K562 (cell line): ENCODE results near the gene DYNC2I2. TPM values are rescaled to one million over a fixed set of nuclear protein-coding genes. Genes with fewer than 3 reads are reported as not detected.

Experiments used
- ATAC-seq: fragments of 200-7000 bp; cut with Tn5 transposase; 3 replicates; pipeline ENCODE4 v1.9.1; 2020; ENCODE audit warnings: moderate library complexity
- BruUV-seq: library from RNA; stranded (reverse); fragments of 400-500 nt; replicated peaks from 2 replicates; lab custom pipeline; 2021; lab: Mats Ljungman, UMichigan
- CTCF ChIA-PET: fragments of 300-600 bp; formaldehyde crosslinking; extraction: SDS; loops from one replicate; lab custom pipeline; 2021; ENCODE audit warnings: low intra/inter-chr PET ratio; lab: Yijun Ruan, JAX
- POLR2A ChIA-PET: fragments of 300-600, 350-650 bp; sonication (Branson Sonifier 250); formaldehyde crosslinking; extraction: SDS; loops from one replicate; lab custom pipeline; 2021; ENCODE audit warnings: antibody characterized with exemption, inconsistent platforms; lab: Yijun Ruan, JAX
- DNase-seq, 4 experiments: peaks; one replicate each; pipeline versions ENCODE4 v3.0.0 to v3.0.0-alpha.2; 2011 to 2018; ENCODE audit warnings: low spot score in 3 of 4, mixed read lengths in 3 of 4; ENCODE audit errors: extremely low read depth in 1 of 4
- FAIRE-seq: peaks from 2 replicates; lab custom pipeline; 2011; peaks lifted over from hg19 to GRCh38; lab: Jason Lieb, UNC
- H2AFZ ChIP-seq: 2 replicates; pipeline ENCODE4 v1.6.0; 2011; ENCODE audit warnings: low read depth, low read length, control low read depth, inconsistent platforms
- H3K27ac ChIP-seq: fragments of 200-600 bp; 3 replicates; pipeline ENCODE4 v1.8.0; 2011; ENCODE audit warnings: low read depth, mild to moderate bottlenecking, control low read depth, inconsistent platforms, low read length, moderate library complexity, mixed read lengths; ENCODE audit errors: extremely low read depth
- H3K27me3 ChIP-seq, 2 experiments: fragments of 300-600 bp in 1 of 2; 2 replicates in 1 of 2; 3 replicates in 1 of 2; pipeline versions ENCODE4 v1.6.0 to v1.8.0; 2011; ENCODE audit warnings: inconsistent platforms in 2 of 2, low read length in 2 of 2, mild to moderate bottlenecking in 1 of 2, mixed read lengths in 1 of 2, moderate library complexity in 1 of 2; ENCODE audit not compliant: control insufficient read depth in 2 of 2, insufficient read depth in 2 of 2
- H3K36me3 ChIP-seq: fragments of 300-600 bp; 3 replicates; pipeline ENCODE4 v1.8.0; 2011; ENCODE audit warnings: mild to moderate bottlenecking, low read length, inconsistent platforms; ENCODE audit not compliant: control insufficient read depth, insufficient read depth
- H3K4me1 ChIP-seq, 2 experiments: fragments of 200-600 bp in 1 of 2; replicated peaks in 1 of 2; 2 replicates in 1 of 2; 3 replicates in 1 of 2; pipeline versions ENCODE4 v1.5.1 to v1.8.0; 2011; ENCODE audit warnings: inconsistent platforms in 2 of 2, low read length in 2 of 2, mild to moderate bottlenecking in 1 of 2, mixed read lengths in 1 of 2, moderate library complexity in 1 of 2; ENCODE audit not compliant: control insufficient read depth in 2 of 2, insufficient read depth in 2 of 2
- H3K4me2 ChIP-seq: 2 replicates; pipeline ENCODE4 v1.6.1; 2011; ENCODE audit warnings: low read length, control low read depth, inconsistent platforms, mixed read lengths; ENCODE audit not compliant: insufficient read depth
- H3K4me3 ChIP-seq: fragments of 200-600 bp; sonication (generic), shearing (Covaris generic); 2 replicates; pipeline ENCODE4 v1.5.1; 2016; ENCODE audit warnings: control low read depth, inconsistent platforms
- H3K79me2 ChIP-seq: fragments of 200-600 bp; 3 replicates; pipeline ENCODE4 v1.8.0; 2011; ENCODE audit warnings: low read length, inconsistent platforms; ENCODE audit not compliant: control insufficient read depth, insufficient read depth
- H3K9ac ChIP-seq, 2 experiments: 2 replicates each; pipeline versions ENCODE4 v1.6.0 to v1.6.1; 2011; ENCODE audit warnings: low read depth in 2 of 2, low read length in 2 of 2, control low read depth in 1 of 2, inconsistent platforms in 1 of 2, mild to moderate bottlenecking in 1 of 2, mixed read lengths in 1 of 2; ENCODE audit not compliant: insufficient read depth in 1 of 2
- H3K9me1 ChIP-seq: one replicate; pipeline ENCODE4 v1.6.0; 2011; ENCODE audit warnings: inconsistent platforms, mild to moderate bottlenecking, low read length, moderate library complexity; ENCODE audit not compliant: control insufficient read depth, insufficient read depth
- H3K9me3 ChIP-seq: replicated peaks from 2 replicates; pipeline ENCODE4 v1.5.1; 2011; ENCODE audit warnings: low read depth, low read length, inconsistent platforms; ENCODE audit not compliant: control insufficient read depth, insufficient read depth
- H4K20me1 ChIP-seq: replicated peaks from 2 replicates; pipeline ENCODE4 v1.6.1; 2011; ENCODE audit warnings: low read length, inconsistent platforms, mixed read lengths; ENCODE audit not compliant: control insufficient read depth, insufficient read depth
- POLR2G ChIP-seq: fragments of 200-400 bp; formaldehyde crosslinking; IDR thresholded peaks from 2 replicates; pipeline ENCODE4 v1.6.1; 2017; ENCODE audit warnings: low read depth, mild to moderate bottlenecking, antibody characterized with exemption, low read length, moderate library complexity
- RBFOX2 ChIP-seq: fragments of 200-400 bp; formaldehyde crosslinking; IDR thresholded peaks from 2 replicates; pipeline ENCODE4 v1.6.1; 2017; ENCODE audit warnings: low read depth, mild to moderate bottlenecking, low read length, moderate library complexity
- WGBS: fragments of 100-300 bp; shearing (Covaris generic); methylation state at CpG from one replicate; pipeline ENCODE4 v1.1.6; 2016; ENCODE audit warnings: low coverage, mixed read lengths; ENCODE audit not compliant: insufficient coverage; ENCODE audit errors: missing lambda C conversion rate; 5-methylcytosine and 5-hydroxymethylcytosine counted together
- in situ Hi-C: fragments of 300-500 bp; cut with MboI; formaldehyde crosslinking; loops from 4 replicates; pipeline ENCODE4 v1.15.0; 2018; ENCODE audit warnings: inconsistent platforms, mixed read lengths
- intact Hi-C: fragments of 100-400 bp; cut with micrococcal nuclease; formaldehyde crosslinking; loops from 2 replicates; pipeline ENCODE4 v1.14.2; 2022
- polyA plus RNA-seq, 8 experiments: library from polyadenylated mRNA; depleted of rRNA in 4 of 8; stranded (reverse) in 5 of 8; unstranded in 3 of 8; fragments of >200 nt; fragmentation: Nextera tagmentation in 2 of 8; fragmentation: Illumina TruSeq in 1 of 8; extraction: Ambion mirVana in 2 of 8; extraction: Trizol in 1 of 8; gene quantifications; 2 replicates each; pipeline versions ENCODE4 v1.2.1 to v1.2.3, GENCODE V29; 2011 to 2014; ENCODE audit warnings: inconsistent platforms in 1 of 8, missing spikeins in 1 of 8
- total RNA-seq, 7 experiments: library from RNA; depleted of rRNA in 6 of 7; stranded (reverse); fragments of >200 nt in 6 of 7; fragmentation: Illumina TruSeq in 2 of 7; extraction: Trizol in 2 of 7; gene quantifications; 2 replicates each; pipeline versions ENCODE4 v1.2.1 to v1.2.3, GENCODE V29; 2011 to 2021; ENCODE audit warnings: low replicate concordance in 1 of 7
- TF ChIP-seq, protein P1 (sequence below): sonication (generic); formaldehyde crosslinking; IDR thresholded peaks from 2 replicates; pipeline ENCODE4 v1.8.1; 2023; ENCODE audit warnings: mild to moderate bottlenecking, missing genetic modification reagents
- TF ChIP-seq, protein P2 (sequence below): fragments of 450-650 bp; IDR thresholded peaks from 2 replicates; pipeline ENCODE4 v1.6.1; 2018; ENCODE audit warnings: mild to moderate bottlenecking, low read depth; ENCODE audit not compliant: partially characterized antibody

DYNC2I2 gene
- total and polyA plus RNA-seq, 9 of the 15 experiments (the other 6 are each of a cell fraction or from before 2014, with no cell fraction given) = 1.5 to 249 (median 70.0) TPM

DNA sequence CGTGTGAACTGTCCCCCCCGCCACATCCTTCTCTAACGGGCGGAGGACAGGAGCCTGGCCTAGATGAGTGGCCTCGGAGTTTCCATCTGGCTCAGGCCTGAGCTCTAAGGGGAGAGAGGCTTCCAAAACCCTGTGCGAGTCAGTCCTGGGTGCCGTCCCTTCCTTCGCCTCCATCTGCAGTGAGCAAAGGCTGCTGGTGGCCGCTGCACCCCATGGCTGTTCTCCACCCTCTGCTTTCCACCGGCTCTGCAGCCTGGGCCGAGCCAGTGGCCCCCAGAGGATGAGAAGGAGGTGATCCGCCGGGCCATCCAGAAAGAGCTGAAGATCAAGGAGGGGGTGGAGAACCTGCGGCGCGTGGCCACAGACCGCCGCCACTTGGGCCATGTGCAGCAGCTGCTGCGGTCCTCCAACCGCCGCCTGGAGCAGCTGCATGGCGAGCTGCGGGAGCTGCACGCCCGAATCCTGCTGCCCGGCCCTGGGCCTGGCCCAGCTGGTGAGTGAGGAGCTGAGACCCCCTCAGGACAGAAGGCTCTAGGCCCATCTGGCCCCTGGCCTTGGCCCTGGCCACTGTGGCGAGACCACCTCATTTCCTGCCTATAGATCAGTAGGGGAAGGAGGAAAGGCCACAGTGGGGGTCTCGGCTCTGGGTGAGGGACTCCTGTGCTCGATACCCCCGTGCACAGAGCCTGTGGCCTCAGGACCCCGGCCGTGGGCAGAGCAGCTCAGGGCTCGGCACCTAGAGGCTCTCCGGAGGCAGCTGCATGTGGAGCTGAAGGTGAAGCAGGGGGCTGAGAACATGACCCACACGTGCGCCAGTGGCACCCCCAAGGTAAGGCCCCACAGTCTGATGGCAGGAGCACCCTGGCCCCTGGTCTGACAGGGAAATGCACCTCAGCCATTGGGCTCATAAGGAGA, 48.7 kb upstream of the DYNC2I2 start:
- no peak for ATAC-seq
- Histone ChIP-seq H3K36me3 (peaks cover 41% of the 10 kb centered on the region; the same call in 2 of the 3 replicates), H3K9me3 (no peaks in the 10 kb centered on the region), H2AFZ (no peak overlapping the region), H4K20me1 (no peaks in the 10 kb centered on the region), H3K4me3 (no peak overlapping the region), H3K27me3 (no peaks in the 10 kb centered on the region), H3K4me1 (peaks cover 9 to 43% of the 10 kb centered on the region in 2 experiments), H3K9me1 (no peaks in the 10 kb centered on the region), H3K9ac (peak overlapping the region in 1 of 2 experiments; percentile 61; a peak in 2 of 4 replicates), H3K4me2 (no peak overlapping the region)
- FAIRE-seq = no peak
- no TSS peak for BruUV-seq
- no peak for DNase-seq
- WGBS = 94% methylated on average over 32 of the region's 36 CpGs
- POLR2A ChIA-PET = interaction anchor here (0.5 to 2.3 kb wide), 6 partner anchors 8 to 299 kb away, joined by 3 to 9 read pairs (median 4); partner anchors contain the start of gene SET
- intact Hi-C loops (no loop called here), in situ Hi-C loops (no loop called here)
- CTCF ChIA-PET = no interaction called here
- TF ChIP-seq RBFOX2 (peak; percentile 36; the same call in 1 of the 2 replicates), POLR2G (peak; percentile 53)
- TF ChIP-seq, protein P1, sequence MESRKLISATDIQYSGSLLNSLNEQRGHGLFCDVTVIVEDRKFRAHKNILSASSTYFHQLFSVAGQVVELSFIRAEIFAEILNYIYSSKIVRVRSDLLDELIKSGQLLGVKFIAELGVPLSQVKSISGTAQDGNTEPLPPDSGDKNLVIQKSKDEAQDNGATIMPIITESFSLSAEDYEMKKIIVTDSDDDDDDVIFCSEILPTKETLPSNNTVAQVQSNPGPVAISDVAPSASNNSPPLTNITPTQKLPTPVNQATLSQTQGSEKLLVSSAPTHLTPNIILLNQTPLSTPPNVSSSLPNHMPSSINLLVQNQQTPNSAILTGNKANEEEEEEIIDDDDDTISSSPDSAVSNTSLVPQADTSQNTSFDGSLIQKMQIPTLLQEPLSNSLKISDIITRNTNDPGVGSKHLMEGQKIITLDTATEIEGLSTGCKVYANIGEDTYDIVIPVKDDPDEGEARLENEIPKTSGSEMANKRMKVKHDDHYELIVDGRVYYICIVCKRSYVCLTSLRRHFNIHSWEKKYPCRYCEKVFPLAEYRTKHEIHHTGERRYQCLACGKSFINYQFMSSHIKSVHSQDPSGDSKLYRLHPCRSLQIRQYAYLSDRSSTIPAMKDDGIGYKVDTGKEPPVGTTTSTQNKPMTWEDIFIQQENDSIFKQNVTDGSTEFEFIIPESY = peak; percentile 95
- TF ChIP-seq, protein P2, sequence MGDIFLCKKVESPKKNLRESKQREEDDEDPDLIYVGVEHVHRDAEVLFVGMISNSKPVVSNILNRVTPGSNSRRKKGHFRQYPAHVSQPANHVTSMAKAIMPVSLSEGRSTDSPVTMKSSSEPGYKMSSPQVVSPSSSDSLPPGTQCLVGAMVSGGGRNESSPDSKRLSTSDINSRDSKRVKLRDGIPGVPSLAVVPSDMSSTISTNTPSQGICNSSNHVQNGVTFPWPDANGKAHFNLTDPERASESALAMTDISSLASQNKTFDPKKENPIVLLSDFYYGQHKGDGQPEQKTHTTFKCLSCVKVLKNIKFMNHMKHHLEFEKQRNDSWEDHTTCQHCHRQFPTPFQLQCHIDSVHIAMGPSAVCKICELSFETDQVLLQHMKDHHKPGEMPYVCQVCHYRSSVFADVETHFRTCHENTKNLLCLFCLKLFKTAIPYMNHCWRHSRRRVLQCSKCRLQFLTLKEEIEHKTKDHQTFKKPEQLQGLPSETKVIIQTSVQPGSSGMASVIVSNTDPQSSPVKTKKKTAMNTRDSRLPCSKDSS = no peak
- TF ChIP-seq, all 486 proteins: peak for 3
- no peak overlapping the region for H3K27ac ChIP-seq
- H3K79me2 ChIP-seq = peaks cover 24% of the 10 kb centered on the region
